ENCODE measurements around the gene GRAMD1A. TPM values are rescaled to one million over a fixed set of nuclear protein-coding genes. Genes with fewer than 3 reads are reported as not detected.
"Not testable (repeated sequence)": the region's sequence is repeated elsewhere in the genome, so short reads cannot be mapped to it uniquely, and the experiment has no call there.

Gene GRAMD1A
- total RNA-seq, 2 experiments from 2014 or later = 84.2 to 124 TPM

DNA sequence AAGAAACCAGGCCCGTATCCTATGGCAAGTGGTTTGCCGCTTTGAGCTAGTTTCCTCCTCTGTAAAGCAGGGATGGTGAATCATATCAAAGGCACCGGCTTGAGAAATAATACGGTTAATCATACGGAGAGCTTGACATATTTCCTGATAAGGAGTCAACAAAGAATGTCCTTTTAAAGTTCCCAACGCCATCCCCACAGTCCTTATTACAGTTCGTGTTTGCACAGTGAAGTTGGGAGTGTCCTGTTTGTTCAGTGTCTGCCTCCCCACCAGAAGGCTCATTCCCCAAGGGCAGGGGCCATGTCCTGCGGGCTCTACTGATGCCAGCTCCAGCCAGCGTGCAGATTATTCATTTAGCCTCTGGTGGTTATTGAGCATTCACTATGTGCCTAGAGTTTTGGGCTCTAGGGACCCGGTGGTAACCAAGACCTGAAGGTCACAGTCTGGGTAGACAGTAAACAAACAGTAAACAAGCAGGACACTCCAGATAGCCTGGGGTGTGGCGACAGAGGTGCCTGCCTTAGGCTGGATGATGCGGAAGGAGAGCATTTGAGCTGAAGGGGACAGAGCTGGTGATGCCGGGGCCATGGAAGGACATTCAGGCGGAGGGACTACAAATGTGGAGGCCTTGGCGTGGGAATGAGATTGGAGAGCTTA is 6.3 kb downstream of the GRAMD1A start:
- Histone ChIP-seq H3K4me1 (ENCODE audit: insufficient read depth, low read length, poor library complexity, severe bottlenecking) (peaks cover 24% of the 10 kb centered on the region), H2AFZ (ENCODE audit: low read length) (no peak overlapping the region), H3K9me3 (ENCODE audit: low read length) (no peaks in the 10 kb centered on the region), H3K4me3 (ENCODE audit: low read depth, low read length, poor library complexity, severe bottlenecking) (no peak overlapping the region), H3K27ac (ENCODE audit: low read depth, low read length, poor library complexity, severe bottlenecking) (no peak overlapping the region), H3K4me2 (ENCODE audit: low read length) (no peak overlapping the region), H3K9me2 (ENCODE audit: insufficient read depth, low read length) (no peaks in the 10 kb centered on the region), H3K36me3 (ENCODE audit: insufficient read depth, low read length) (peaks cover 92% of the 10 kb centered on the region), H3K79me2 (ENCODE audit: insufficient read depth, low read depth, low read length) (peaks cover 52% of the 10 kb centered on the region), H4K20me1 (ENCODE audit: insufficient read depth, low read length) (peaks cover 10% of the 10 kb centered on the region; the same call in 1 of the 2 replicates)
- DNase-seq (ENCODE audit: low spot score) = no peak
- no TSS peak for BruUV-seq (replicated peaks)
- POLR2A ChIA-PET = no interaction called here
- TF ChIP-seq CTCF (conservative IDR thresholded peaks at IDR 0.05; ENCODE audit: low read length) (no peak), EZH2phosphoT487 (IDR thresholded peaks at IDR 0.05; ENCODE audit: borderline replicate concordance, low read depth, low read length) (no peak)
- CTCF ChIA-PET (ENCODE audit: unreplicated experiment) = no interaction called here
- intact Hi-C loops (cut with micrococcal nuclease; ENCODE audit: unreplicated experiment) = no loop called here

DNA sequence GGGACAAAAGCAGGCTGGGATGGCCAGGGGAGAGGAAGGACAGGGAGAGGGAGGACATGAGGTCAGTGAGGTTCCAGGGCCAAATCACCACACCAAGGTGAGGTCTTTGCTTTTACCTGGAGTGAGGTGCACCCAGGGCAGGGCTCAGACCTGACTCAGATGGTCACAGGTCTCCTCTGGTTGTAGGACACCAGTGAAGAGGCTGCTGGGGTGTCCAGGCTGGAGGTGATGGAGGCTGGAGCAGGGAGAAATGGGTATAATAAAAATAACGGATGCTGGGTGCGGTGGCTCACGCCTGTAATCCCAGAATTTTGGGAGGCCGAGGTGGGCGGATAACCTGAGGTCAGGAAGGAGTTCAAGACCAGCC is 6.9 kb downstream of the GRAMD1A start:
- Histone ChIP-seq H3K4me2 (ENCODE audit: low read length) (no peak overlapping the region), H3K79me2 (ENCODE audit: insufficient read depth, low read depth, low read length) (peaks cover 47% of the 10 kb centered on the region)

DNA sequence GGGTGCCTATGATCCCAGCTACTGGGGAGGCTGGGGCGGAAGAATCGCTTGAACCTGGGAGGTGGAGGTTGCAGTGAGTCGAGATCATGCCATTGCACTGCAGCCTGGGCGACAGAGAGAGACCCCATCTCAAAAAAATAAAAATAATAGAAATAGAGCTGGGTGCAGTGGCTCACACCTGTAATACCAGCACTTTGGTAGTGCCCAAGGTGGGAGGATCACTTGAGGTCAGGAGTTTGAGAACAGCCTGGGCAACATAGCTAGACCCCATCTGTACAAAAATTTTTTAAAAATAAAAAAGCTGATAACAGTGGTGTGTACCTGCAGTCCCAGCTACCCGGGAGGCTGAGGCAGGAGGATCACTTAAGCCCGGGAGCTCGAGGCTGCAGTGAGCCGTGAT is 7.3 kb downstream of the GRAMD1A start:
- CTCF ChIA-PET (ENCODE audit: unreplicated experiment); H3K9me2 ChIP-seq (ENCODE audit: insufficient read depth, low read length); intact Hi-C loops (cut with micrococcal nuclease; ENCODE audit: unreplicated experiment); H4K20me1 ChIP-seq (ENCODE audit: insufficient read depth, low read length); H2AFZ ChIP-seq (ENCODE audit: low read length); DNase-seq (ENCODE audit: low spot score); H3K9me3 ChIP-seq (ENCODE audit: low read length); H3K4me2 ChIP-seq (ENCODE audit: low read length); H3K27ac ChIP-seq (ENCODE audit: low read depth, low read length, poor library complexity, severe bottlenecking); BruUV-seq (replicated peaks); H3K4me3 ChIP-seq (ENCODE audit: low read depth, low read length, poor library complexity, severe bottlenecking): not testable (repeated sequence)
- Histone ChIP-seq H3K36me3 (ENCODE audit: insufficient read depth, low read length) (peaks cover 95% of the 10 kb centered on the region), H3K4me1 (ENCODE audit: insufficient read depth, low read length, poor library complexity, severe bottlenecking) (peaks cover 15% of the 10 kb centered on the region), H3K79me2 (ENCODE audit: insufficient read depth, low read depth, low read length) (peaks cover 43% of the 10 kb centered on the region)
- POLR2A ChIA-PET = interaction anchor here (0.7 kb wide), 1 partner anchor 9 kb away, joined by 3 read pairs; no protein-coding TSS in a partner anchor

More for the DNA sequence above, 6.9 kb downstream of the GRAMD1A start:
- H3K9me3 ChIP-seq (ENCODE audit: low read length) = no peaks in the 10 kb centered on the region
- peaks cover 93% of the 10 kb centered on the region for H3K36me3 ChIP-seq (ENCODE audit: insufficient read depth, low read length)
- peaks cover 10% of the 10 kb centered on the region; the same call in 1 of the 2 replicates for H4K20me1 ChIP-seq (ENCODE audit: insufficient read depth, low read length)
- peaks cover 19% of the 10 kb centered on the region for H3K4me1 ChIP-seq (ENCODE audit: insufficient read depth, low read length, poor library complexity, severe bottlenecking)
- no peak for DNase-seq (ENCODE audit: low spot score)
- H2AFZ ChIP-seq (ENCODE audit: low read length) = no peak overlapping the region
- CTCF ChIA-PET (ENCODE audit: unreplicated experiment) = no interaction called here
- no peak for TF ChIP-seq CTCF (conservative IDR thresholded peaks at IDR 0.05; ENCODE audit: low read length)
- no peak for TF ChIP-seq EZH2phosphoT487 (IDR thresholded peaks at IDR 0.05; ENCODE audit: borderline replicate concordance, low read depth, low read length)
- no peak overlapping the region for H3K4me3 ChIP-seq (ENCODE audit: low read depth, low read length, poor library complexity, severe bottlenecking)
- POLR2A ChIA-PET = no interaction called here
- H3K9me2 ChIP-seq (ENCODE audit: insufficient read depth, low read length) = no peaks in the 10 kb centered on the region
- no TSS peak for BruUV-seq (replicated peaks)
- intact Hi-C loops (cut with micrococcal nuclease; ENCODE audit: unreplicated experiment) = no loop called here
- H3K27ac ChIP-seq (ENCODE audit: low read depth, low read length, poor library complexity, severe bottlenecking) = no peak overlapping the region
